ENCODE results near the gene CD244.
"Not testable (repeated sequence)": the region's sequence is repeated elsewhere in the genome, so short reads cannot be mapped to it uniquely, and the experiment has no call there.

The CD244 gene

GRCh38 chr1:160795951-160796383, 66.7 kb downstream of the CD244 start, which contains the start of gene LY9:
LY9 (plus strand) TSS chr1:160796174; CDS start chr1:160796188, 14 bp downstream.
- Histone ChIP-seq H3K9ac (ENCODE audit: insufficient read length, low read depth) (no peak within 1 kb of the TSS), H3K9me3 (ENCODE audit: insufficient read depth, low read length) (no peaks in the 10 kb centered on the region), H3K4me3 (ENCODE audit: insufficient read length, low read depth) (no peak within 1 kb of the TSS), H3K4me1 (ENCODE audit: insufficient read depth, insufficient read length) (no peaks in the 10 kb centered on the region), H3K27me3 (ENCODE audit: insufficient read depth, insufficient read length) (no peaks in the 10 kb centered on the region), H3K36me3 (ENCODE audit: insufficient read depth, insufficient read length, low read length) (no peaks in the 10 kb centered on the region)
- DNase-seq (ENCODE audit: low read depth, low spot score), result no peak
- no peak for TF ChIP-seq YY1 (IDR thresholded peaks at IDR 0.05; ENCODE audit: insufficient read depth, insufficient read length)
- TF ChIP-seq SUZ12 (IDR thresholded peaks at IDR 0.05; ENCODE audit: extremely low read depth, insufficient read depth, insufficient read length), result no peak
- no peak for TF ChIP-seq ZNF274 (IDR thresholded peaks at IDR 0.05; ENCODE audit: low read depth, low read length)

- H3K36me3 ChIP-seq (ENCODE audit: insufficient read depth, insufficient read length, low read length), result no peaks in the 10 kb centered on the region
- no peaks in the 10 kb centered on the region for H3K9me3 ChIP-seq (ENCODE audit: insufficient read depth, low read length)
- no peak for DNase-seq (ENCODE audit: low read depth, low spot score)
- H3K4me1 ChIP-seq (ENCODE audit: insufficient read depth, insufficient read length), result no peaks in the 10 kb centered on the region
- H3K4me3 ChIP-seq (ENCODE audit: insufficient read length, low read depth), result no peak overlapping the region
- TF ChIP-seq YY1 (IDR thresholded peaks at IDR 0.05; ENCODE audit: insufficient read depth, insufficient read length) (no peak), ZNF274 (IDR thresholded peaks at IDR 0.05; ENCODE audit: low read depth, low read length) (no peak)
- H3K9ac ChIP-seq (ENCODE audit: insufficient read length, low read depth), result no peak overlapping the region
- no peaks in the 10 kb centered on the region for H3K27me3 ChIP-seq (ENCODE audit: insufficient read depth, insufficient read length)
Observed at GRCh38 chr1:160794376-160794775, 68.3 kb downstream of the CD244 start.

- Histone ChIP-seq H3K27me3 (ENCODE audit: insufficient read depth, insufficient read length) (no peaks in the 10 kb centered on the region), H3K9ac (ENCODE audit: insufficient read length, low read depth) (no peak overlapping the region)
- TF ChIP-seq ZNF274 (IDR thresholded peaks at IDR 0.05; ENCODE audit: low read depth, low read length) (no peak), YY1 (IDR thresholded peaks at IDR 0.05; ENCODE audit: insufficient read depth, insufficient read length) (no peak), SUZ12 (IDR thresholded peaks at IDR 0.05; ENCODE audit: extremely low read depth, insufficient read depth, insufficient read length) (no peak)
Observed at GRCh38 chr1:160789702-160790611, 72.7 kb downstream of the CD244 start.

DNA sequence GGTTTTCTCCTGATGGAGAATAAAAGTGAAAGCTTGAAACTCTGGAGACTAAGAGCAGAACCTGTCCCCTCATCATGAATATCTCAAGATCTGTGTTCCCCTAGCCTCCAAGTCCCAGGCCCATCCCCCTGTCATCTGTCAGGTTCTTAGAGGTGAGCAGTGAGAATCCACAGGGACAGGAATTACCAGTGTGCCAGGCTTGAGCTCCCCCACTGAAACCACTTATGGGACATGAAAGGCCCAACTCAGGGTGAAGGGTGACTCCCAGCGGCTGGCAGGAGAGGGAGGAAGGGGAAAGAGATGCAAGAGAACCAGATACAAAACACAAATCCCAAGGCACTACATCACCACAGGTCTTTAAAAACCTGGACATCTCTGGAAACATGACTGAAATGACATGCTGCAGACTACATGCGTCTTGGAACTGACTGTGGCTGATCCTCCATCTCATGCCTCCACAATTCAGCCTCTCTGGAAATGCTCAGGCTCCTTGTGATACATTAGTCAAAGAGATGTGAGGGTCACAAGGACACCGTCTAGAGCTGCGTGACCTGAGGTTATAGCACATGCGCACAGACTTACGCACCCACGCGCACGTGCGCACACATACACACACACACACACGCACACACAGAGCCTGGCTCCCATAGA, 73.5 kb downstream of the CD244 start:
- TF ChIP-seq YY1 (IDR thresholded peaks at IDR 0.05; ENCODE audit: insufficient read depth, insufficient read length) (no peak), ZNF274 (IDR thresholded peaks at IDR 0.05; ENCODE audit: low read depth, low read length) (no peak), SUZ12 (IDR thresholded peaks at IDR 0.05; ENCODE audit: extremely low read depth, insufficient read depth, insufficient read length) (no peak)
- H3K9me3 ChIP-seq (ENCODE audit: insufficient read depth, low read length), result no peaks in the 10 kb centered on the region
- DNase-seq (ENCODE audit: low read depth, low spot score), result no peak
- no peaks in the 10 kb centered on the region for H3K4me1 ChIP-seq (ENCODE audit: insufficient read depth, insufficient read length)
- no peaks in the 10 kb centered on the region for H3K27me3 ChIP-seq (ENCODE audit: insufficient read depth, insufficient read length)
- no peaks in the 10 kb centered on the region for H3K36me3 ChIP-seq (ENCODE audit: insufficient read depth, insufficient read length, low read length)
- H3K9ac ChIP-seq (ENCODE audit: insufficient read length, low read depth), result no peak overlapping the region
- H3K4me3 ChIP-seq (ENCODE audit: insufficient read length, low read depth), result no peak overlapping the region

More at GRCh38 chr1:160789702-160790611, 72.7 kb downstream of the CD244 start:
- H3K9me3 ChIP-seq (ENCODE audit: insufficient read depth, low read length), result no peaks in the 10 kb centered on the region
- no peaks in the 10 kb centered on the region for H3K4me1 ChIP-seq (ENCODE audit: insufficient read depth, insufficient read length)
- H3K4me3 ChIP-seq (ENCODE audit: insufficient read length, low read depth), result no peak overlapping the region
- no peak for DNase-seq (ENCODE audit: low read depth, low spot score)
- H3K36me3 ChIP-seq (ENCODE audit: insufficient read depth, insufficient read length, low read length), result no peaks in the 10 kb centered on the region

- DNase-seq (ENCODE audit: low read depth, low spot score); H3K9ac ChIP-seq (ENCODE audit: insufficient read length, low read depth); H3K27me3 ChIP-seq (ENCODE audit: insufficient read depth, insufficient read length); H3K4me3 ChIP-seq (ENCODE audit: insufficient read length, low read depth); H3K36me3 ChIP-seq (ENCODE audit: insufficient read depth, insufficient read length, low read length); H3K4me1 ChIP-seq (ENCODE audit: insufficient read depth, insufficient read length): not testable (repeated sequence)
- peaks cover 22% of the 10 kb centered on the region; the same call in 1 of the 2 replicates for H3K9me3 ChIP-seq (ENCODE audit: insufficient read depth, low read length)
Observed at GRCh38 chr1:160782988-160783765, 79.5 kb downstream of the CD244 start.

DNA sequence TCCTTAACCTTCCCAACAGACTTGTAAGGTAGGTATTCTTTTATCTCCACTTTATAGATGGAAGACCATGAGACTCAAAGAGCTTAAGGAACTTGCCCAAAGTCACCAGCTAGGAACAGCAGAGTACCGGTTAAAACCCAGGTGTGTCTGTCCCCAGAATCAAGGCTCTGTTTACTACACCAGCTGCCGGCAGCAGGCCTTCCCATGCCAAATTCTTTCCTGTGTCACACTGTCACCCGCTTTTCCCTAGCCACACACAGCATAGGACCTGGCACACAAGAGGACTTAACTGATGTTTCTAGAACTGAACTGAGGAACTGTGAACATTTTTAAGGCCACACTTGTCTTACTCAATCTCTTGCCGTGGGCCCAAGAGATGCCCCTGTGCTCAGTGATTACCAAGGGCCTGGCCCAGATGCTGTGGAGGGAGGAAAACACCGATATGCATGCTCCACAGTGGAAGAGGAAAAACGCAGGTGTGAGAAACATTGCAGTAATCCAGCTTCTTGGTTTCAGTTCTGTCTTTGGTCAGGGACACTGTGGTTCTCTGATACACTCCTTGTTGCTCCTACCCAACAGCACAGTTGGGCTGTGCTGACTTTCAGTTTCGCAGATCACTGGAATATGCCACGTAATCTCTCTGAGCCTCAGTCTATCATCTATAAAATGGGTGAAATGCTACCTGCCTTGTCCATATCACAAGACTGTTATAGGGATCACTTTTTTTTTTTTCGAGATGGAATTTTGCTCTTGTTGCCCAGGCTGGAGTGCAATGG, 80.6 kb downstream of the CD244 start:
- H3K27me3 ChIP-seq (ENCODE audit: insufficient read depth, insufficient read length), result no peaks in the 10 kb centered on the region
- TF ChIP-seq YY1 (IDR thresholded peaks at IDR 0.05; ENCODE audit: insufficient read depth, insufficient read length) (no peak), SUZ12 (IDR thresholded peaks at IDR 0.05; ENCODE audit: extremely low read depth, insufficient read depth, insufficient read length) (no peak), ZNF274 (IDR thresholded peaks at IDR 0.05; ENCODE audit: low read depth, low read length) (no peak)
- H3K4me3 ChIP-seq (ENCODE audit: insufficient read length, low read depth), result no peak overlapping the region
- peaks cover 22% of the 10 kb centered on the region; the same call in 1 of the 2 replicates for H3K9me3 ChIP-seq (ENCODE audit: insufficient read depth, low read length)
- no peaks in the 10 kb centered on the region for H3K36me3 ChIP-seq (ENCODE audit: insufficient read depth, insufficient read length, low read length)
- no peak for DNase-seq (ENCODE audit: low read depth, low spot score)
- H3K4me1 ChIP-seq (ENCODE audit: insufficient read depth, insufficient read length), result no peaks in the 10 kb centered on the region
- H3K9ac ChIP-seq (ENCODE audit: insufficient read length, low read depth), result no peak overlapping the region

Data from NT2/D1 (cell line).